Measurements from ENCODE around the gene MIGA1. TPM values are rescaled to one million over a fixed set of nuclear protein-coding genes. Genes with fewer than 3 reads are reported as not detected.
A peak's percentile ranks its signal among the peaks of the same experiment; 100 is the strongest.

Gene MIGA1
- total and polyA plus RNA-seq, 10 of the 15 experiments (the other 5 are each of a cell fraction or from before 2014, with no cell fraction given), result 1.3 to 7.2 (median 4.2) TPM

DNA sequence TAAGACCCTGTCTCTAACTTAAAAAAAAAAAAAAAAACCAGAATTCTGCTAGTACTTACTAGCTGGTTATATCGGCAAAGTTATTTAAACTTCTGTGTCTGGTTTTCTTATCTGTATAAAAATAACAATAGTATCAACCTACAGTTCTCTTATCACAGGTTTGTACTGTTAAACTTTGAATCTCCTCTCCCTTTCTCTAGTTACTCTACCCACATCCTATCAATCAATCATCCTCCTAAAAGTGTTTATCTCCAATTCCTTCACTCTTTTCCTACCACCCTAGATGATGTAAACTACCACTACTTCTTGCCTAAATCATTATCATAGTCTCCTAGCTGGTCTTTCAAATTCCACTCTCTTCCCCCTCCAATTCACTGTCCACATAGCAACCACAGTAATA lies 47.4 kb upstream of the MIGA1 start:
- Histone ChIP-seq H3K4me2 (ENCODE audit: control insufficient read depth, insufficient read depth) (no peak overlapping the region), H3K4me1 (ENCODE audit: control insufficient read depth, insufficient read depth, low read length) (no peaks in the 10 kb centered on the region), H3K9me3 (replicated peaks; ENCODE audit: control insufficient read depth, insufficient read depth, low read length) (no peaks in the 10 kb centered on the region; the same call in 2 of the 3 replicates), H3K79me2 (ENCODE audit: control insufficient read depth, insufficient read depth, low read length) (no peaks in the 10 kb centered on the region), H3K36me3 (ENCODE audit: control insufficient read depth in 2 of 2, insufficient read depth in 2 of 2, low read length in 1 of 2) (peaks cover 0 to 20% of the 10 kb centered on the region in 2 experiments; a peak in 3 of 4 replicates), H3K9ac (ENCODE audit: control insufficient read depth, insufficient read depth, low read length) (no peak overlapping the region), H4K20me1 (ENCODE audit: control insufficient read depth, insufficient read depth) (no peaks in the 10 kb centered on the region), H2AFZ (ENCODE audit: control insufficient read depth, low read depth, low read length) (no peak overlapping the region), H3K27me3 (replicated peaks in 1 of 2; ENCODE audit: control insufficient read depth in 2 of 2, insufficient read depth in 2 of 2, low read length in 1 of 2) (no peaks in the 10 kb centered on the region), H3K4me3 (no peak overlapping the region), H3K27ac (ENCODE audit: control insufficient read depth, insufficient read depth) (no peak overlapping the region)
- BruUV-seq (replicated peaks), result no TSS peak
- DNase-seq (ENCODE audit: low read depth, low spot score) (no peak), ATAC-seq (no peak), FAIRE-seq (peak; percentile 65)
- no peak for TF ChIP-seq ETV6 (conservative IDR thresholded peaks at IDR 0.05 in 1 of 2, IDR thresholded peaks at IDR 0.05 in 1 of 2; ENCODE audit: borderline replicate concordance in 1 of 2, low read depth in 1 of 2)
- no peak for TF ChIP-seq IKZF2 (IDR thresholded peaks at IDR 0.05)
- RAD21 ChIA-PET (ENCODE audit: unreplicated experiment), result interaction anchor here (0.7 kb wide), 1 partner anchor 73 kb away, joined by 3 read pairs; no protein-coding TSS in a partner anchor
- POLR2A ChIA-PET, result no interaction called here
- intact Hi-C loops (cut with micrococcal nuclease; ENCODE audit: unreplicated experiment), result no loop called here
- CTCF ChIA-PET, result interaction anchor here (0.7 kb wide), 1 partner anchor 228 kb away, joined by 3 read pairs; no protein-coding TSS in a partner anchor
- 95% methylated on average over 1 of the region's 1 CpG for WGBS (ENCODE audit: insufficient coverage, insufficient replicate concordance, low lambda C conversion rate, missing lambda C conversion rate)
- SMC1A ChIA-PET (ENCODE audit: uncharacterized antibody, unreplicated experiment), result interaction anchor here (0.6 kb wide), 1 partner anchor 153 kb away, joined by 3 read pairs; no protein-coding TSS in a partner anchor
- in situ Hi-C loops (cut with MboI), result no loop called here

DNA sequence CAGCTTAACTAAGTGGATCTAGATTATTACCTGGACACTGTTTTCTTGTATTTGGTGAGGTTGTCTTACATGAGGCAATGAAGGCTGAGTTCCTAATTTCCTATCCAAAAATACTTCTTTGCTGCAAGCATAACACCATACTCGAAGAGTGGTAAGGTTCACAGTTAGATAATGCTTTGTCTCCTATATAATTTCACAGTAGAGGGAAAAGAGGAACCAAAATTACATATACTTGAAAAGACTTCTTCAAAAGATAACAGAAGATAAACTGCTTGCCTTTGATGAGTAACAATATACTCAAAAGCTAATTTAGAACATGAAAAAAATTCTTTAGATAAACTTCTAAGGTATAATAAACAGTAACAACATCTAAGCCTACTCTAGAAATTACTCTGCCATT lies 40.2 kb upstream of the MIGA1 start:
- no peaks in the 10 kb centered on the region for H4K20me1 ChIP-seq (ENCODE audit: control insufficient read depth, insufficient read depth)
- peaks cover 0 to 12% of the 10 kb centered on the region in 2 experiments; a peak in 3 of 4 replicates for H3K36me3 ChIP-seq (ENCODE audit: control insufficient read depth in 2 of 2, insufficient read depth in 2 of 2, low read length in 1 of 2)
- no peak overlapping the region for H3K9ac ChIP-seq (ENCODE audit: control insufficient read depth, insufficient read depth, low read length)
- in situ Hi-C loops (cut with MboI) (no loop called here), intact Hi-C loops (cut with micrococcal nuclease; ENCODE audit: unreplicated experiment) (no loop called here)
- H3K4me3 ChIP-seq, result no peak overlapping the region
- H3K27me3 ChIP-seq (replicated peaks in 1 of 2; ENCODE audit: control insufficient read depth in 2 of 2, insufficient read depth in 2 of 2, low read length in 1 of 2), result no peaks in the 10 kb centered on the region
- no peak overlapping the region for H2AFZ ChIP-seq (ENCODE audit: control insufficient read depth, low read depth, low read length)
- no peak for FAIRE-seq
- no peak overlapping the region for H3K27ac ChIP-seq (ENCODE audit: control insufficient read depth, insufficient read depth)
- ChIA-PET POLR2A (interaction anchor here (0.5 kb wide), 1 partner anchor 56 kb away, joined by 3 read pairs; no protein-coding TSS in a partner anchor), RAD21 (ENCODE audit: unreplicated experiment) (interaction anchor here (1.0 kb wide), 1 partner anchor 56 kb away, joined by 3 read pairs; no protein-coding TSS in a partner anchor), SMC1A (ENCODE audit: uncharacterized antibody, unreplicated experiment) (interaction anchor here (1.0 to 1.9 kb wide), 2 partner anchors 12 to 16 kb away, joined by 5 to 6 read pairs; no protein-coding TSS in a partner anchor), CTCF (interaction anchor here (1.5 kb wide), 1 partner anchor 375 kb away, joined by 3 read pairs; no protein-coding TSS in a partner anchor)
- BruUV-seq (replicated peaks), result no TSS peak
- no peaks in the 10 kb centered on the region for H3K4me1 ChIP-seq (ENCODE audit: control insufficient read depth, insufficient read depth, low read length)
- ATAC-seq, result no peak
- no peaks in the 10 kb centered on the region; the same call in 2 of the 3 replicates for H3K9me3 ChIP-seq (replicated peaks; ENCODE audit: control insufficient read depth, insufficient read depth, low read length)
- no peak for DNase-seq (ENCODE audit: low read depth, low spot score)
- peaks cover 8% of the 10 kb centered on the region for H3K79me2 ChIP-seq (ENCODE audit: control insufficient read depth, insufficient read depth, low read length)
- WGBS (ENCODE audit: insufficient coverage, insufficient replicate concordance, low lambda C conversion rate, missing lambda C conversion rate), result 100% methylated on average over 1 of the region's 1 CpG
- H3K4me2 ChIP-seq (ENCODE audit: control insufficient read depth, insufficient read depth), result no peak overlapping the region
- TF ChIP-seq DPF2 (IDR thresholded peaks at IDR 0.05) (no peak), FOXK2 (IDR thresholded peaks at IDR 0.05) (no peak), MEF2A (IDR thresholded peaks at IDR 0.05; ENCODE audit: insufficient read depth, low read depth, low read length) (no peak), HDAC2 (IDR thresholded peaks at IDR 0.05) (no peak), STAT1 (conservative IDR thresholded peaks at IDR 0.05) (no peak), POLR2AphosphoS5 (IDR thresholded peaks at IDR 0.05; ENCODE audit: low read length) (no peak)
- TF ChIP-seq, protein P1, sequence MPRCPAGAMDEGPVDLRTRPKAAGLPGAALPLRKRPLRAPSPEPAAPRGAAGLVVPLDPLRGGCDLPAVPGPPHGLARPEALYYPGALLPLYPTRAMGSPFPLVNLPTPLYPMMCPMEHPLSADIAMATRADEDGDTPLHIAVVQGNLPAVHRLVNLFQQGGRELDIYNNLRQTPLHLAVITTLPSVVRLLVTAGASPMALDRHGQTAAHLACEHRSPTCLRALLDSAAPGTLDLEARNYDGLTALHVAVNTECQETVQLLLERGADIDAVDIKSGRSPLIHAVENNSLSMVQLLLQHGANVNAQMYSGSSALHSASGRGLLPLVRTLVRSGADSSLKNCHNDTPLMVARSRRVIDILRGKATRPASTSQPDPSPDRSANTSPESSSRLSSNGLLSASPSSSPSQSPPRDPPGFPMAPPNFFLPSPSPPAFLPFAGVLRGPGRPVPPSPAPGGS (IDR thresholded peaks at IDR 0.05; ENCODE audit: borderline replicate concordance, insufficient read depth, low read depth, low read length, poor library complexity, severe bottlenecking), result no peak
- TF ChIP-seq, protein P2, sequence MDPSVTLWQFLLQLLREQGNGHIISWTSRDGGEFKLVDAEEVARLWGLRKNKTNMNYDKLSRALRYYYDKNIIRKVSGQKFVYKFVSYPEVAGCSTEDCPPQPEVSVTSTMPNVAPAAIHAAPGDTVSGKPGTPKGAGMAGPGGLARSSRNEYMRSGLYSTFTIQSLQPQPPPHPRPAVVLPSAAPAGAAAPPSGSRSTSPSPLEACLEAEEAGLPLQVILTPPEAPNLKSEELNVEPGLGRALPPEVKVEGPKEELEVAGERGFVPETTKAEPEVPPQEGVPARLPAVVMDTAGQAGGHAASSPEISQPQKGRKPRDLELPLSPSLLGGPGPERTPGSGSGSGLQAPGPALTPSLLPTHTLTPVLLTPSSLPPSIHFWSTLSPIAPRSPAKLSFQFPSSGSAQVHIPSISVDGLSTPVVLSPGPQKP (IDR thresholded peaks at IDR 0.05; ENCODE audit: low read depth, low read length), result no peak
- TF ChIP-seq, protein P3, sequence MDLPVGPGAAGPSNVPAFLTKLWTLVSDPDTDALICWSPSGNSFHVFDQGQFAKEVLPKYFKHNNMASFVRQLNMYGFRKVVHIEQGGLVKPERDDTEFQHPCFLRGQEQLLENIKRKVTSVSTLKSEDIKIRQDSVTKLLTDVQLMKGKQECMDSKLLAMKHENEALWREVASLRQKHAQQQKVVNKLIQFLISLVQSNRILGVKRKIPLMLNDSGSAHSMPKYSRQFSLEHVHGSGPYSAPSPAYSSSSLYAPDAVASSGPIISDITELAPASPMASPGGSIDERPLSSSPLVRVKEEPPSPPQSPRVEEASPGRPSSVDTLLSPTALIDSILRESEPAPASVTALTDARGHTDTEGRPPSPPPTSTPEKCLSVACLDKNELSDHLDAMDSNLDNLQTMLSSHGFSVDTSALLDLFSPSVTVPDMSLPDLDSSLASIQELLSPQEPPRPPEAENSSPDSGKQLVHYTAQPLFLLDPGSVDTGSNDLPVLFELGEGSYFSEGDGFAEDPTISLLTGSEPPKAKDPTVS (IDR thresholded peaks at IDR 0.05; ENCODE audit: low read depth, low read length), result no peak

Measured in GM12878 (cell line).